HG02588 (cell line): ENCODE results near the gene CFAP46.
"Not testable (repeated sequence)": the region's sequence is repeated elsewhere in the genome, so short reads cannot be mapped to it uniquely, and the experiment has no call there.

ENCODE experiments used
- ATAC-seq: cut with Tn5 transposase; IDR thresholded peaks from one replicate; pipeline ENCODE4 v1.9.1; 2021; ENCODE audit warnings: mild to moderate bottlenecking, moderate library complexity; ENCODE audit not compliant: unreplicated experiment

The CFAP46 gene

DNA sequence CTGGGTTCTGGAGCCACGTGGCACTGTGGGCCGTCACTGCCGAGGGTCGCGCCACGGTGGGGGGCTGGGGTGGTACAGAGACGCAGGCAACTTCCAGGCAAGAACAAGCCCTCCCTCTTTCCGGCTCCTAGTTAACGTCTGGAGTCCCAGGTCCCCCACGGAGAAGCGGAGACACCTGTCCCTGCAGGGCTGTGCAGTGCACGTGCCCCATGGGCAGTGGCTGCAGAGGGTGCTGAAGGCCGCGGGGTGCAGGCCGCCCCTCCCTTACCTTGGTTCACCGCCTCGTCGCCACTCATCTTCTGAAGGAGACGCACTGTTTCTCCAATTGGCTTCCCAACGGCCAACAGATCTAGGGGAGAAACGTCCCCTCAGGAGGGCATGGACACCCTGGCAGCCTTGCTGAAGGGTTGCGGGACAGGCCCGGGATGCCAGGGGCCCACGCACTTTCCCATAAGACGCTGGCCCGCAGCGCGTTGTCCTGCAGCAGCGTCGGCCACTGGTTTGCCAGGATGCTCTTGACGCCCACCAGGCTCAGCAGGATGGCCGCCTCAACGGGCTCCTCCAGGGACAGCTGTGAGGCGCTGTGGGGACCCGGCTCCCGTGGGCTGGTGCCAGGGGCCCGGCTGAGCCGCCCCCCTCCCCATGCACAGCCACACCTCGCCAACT lies 132.1 kb downstream of the CFAP46 start:
- ATAC-seq, result no peak

GRCh38 chr10:132809232-132810140 lies 132.9 kb downstream of the CFAP46 start:
- ATAC-seq, result no peak

DNA sequence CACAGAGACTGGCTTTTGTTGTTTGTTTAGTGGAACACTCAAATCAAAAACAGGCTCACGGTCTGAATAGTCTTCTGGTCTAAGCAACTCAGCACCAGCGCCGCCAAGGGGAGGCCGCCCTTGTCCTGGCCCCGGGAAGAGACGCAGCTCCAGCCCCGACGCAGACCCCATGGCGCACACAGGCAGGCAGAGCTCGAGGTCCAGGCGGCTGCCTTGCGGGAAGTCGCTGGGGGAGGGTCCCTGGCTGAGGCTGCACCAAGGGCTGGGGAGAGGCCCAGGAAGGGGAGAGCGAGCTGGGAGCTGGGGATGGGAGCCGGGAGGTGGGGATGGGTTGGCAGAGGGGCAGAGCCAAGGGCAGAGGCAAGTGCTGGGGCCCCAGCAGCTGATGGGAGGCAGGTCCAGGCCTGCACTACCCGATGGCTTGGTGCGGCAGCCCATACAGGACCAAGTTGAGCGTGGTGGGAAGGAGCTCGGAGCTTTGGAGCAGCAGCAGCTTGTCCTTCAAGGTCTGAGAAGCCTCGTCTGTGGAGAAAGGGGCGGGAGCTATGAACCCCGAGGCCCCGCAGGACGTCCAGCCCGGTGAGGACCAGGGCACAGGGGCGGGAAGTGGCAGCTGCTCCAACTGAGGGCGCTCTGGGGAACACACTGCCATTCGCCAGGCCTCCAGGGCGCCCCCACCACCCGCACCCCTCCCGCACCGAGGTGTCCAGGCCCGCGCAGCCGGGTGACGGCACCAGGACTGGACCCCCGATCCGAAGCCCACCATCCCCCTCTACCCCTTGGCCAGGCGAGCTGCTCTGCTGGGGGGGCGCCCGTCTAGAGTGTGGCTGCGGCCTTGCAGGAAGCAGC lies 133.8 kb downstream of the CFAP46 start:
- ATAC-seq, result no peak

DNA sequence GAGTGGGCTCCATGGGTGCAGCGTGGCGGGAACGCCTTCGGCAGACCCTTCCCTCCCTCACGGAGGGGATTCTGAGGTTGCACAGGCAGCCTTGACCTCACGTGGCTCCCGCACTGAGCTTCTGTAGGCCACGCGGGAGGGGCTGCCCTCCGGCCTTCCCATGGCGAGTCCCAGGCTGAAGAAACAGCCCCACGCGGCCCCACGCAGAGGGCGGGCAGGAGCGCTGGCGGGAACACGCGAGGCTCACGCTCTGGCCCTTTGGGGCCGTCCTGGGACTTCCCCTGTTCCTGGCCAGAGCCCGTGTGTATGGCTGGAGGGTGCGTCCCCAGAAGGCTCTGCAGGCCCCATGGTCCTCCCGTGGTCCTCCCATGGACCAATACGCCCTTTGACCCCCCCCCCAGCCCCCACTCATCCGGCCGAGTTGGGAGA lies 134.7 kb downstream of the CFAP46 start:
- no peak for ATAC-seq

DNA sequence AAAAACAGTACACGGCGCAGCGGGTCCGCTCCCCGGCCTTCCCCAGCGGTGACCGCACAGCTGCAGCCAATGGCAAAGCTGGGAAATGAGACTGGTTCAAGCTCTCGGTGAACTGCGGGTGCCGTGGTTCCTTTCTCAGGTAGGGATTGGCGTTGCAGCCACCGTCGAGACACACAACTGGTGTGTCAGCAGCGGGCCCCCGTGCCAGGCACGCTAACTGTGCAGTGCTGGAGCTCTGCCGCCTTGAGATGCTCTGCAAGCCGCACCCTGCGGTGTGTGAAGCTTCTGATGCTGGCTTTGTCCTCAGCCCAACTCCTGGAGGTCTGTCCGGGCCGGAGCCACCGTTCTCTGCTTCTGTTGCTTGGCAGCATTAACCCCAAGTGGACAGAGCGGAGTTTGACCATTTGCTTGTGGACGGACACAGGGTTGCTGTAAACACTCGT lies 135.8 kb downstream of the CFAP46 start:
- no peak for ATAC-seq

DNA sequence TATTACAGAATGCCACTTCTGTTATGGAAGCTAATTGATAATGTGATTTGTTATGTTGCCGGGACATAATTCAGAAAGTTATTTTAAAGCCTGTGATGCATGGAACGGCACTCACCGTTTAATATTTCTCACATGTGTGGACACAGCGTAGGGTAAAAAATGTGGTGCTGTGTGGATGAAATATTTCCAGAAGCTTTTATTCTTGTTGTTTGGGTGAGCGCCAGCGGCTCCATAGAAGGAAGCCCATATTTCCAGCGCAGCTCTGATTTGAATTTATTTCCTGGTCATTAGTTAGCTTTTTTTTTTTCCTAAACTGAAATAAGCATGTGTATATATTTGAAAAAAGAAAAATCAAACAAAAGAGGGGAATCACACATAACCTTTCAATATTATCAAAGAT lies 136.3 kb downstream of the CFAP46 start:
- ATAC-seq, result no peak

DNA sequence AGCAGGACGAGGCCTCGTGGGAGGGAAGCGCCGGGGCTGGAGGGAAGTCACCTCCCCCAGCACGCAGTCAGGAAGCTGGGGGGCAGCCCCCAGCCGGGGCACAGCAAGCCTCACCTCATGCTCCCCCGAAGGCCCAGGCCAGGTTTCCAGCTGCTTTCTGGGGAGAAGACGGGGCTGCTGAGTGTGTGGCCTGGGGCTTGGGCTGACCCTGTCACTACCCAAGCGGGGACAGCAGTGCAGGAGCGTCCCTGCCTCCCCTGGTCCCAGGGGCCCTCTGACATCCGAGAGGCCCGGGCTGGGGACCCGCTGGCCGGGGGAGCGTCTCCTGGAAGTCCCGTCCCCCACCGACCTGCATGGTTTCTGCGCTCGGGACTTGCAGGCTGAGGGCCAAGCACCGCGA lies 136.8 kb downstream of the CFAP46 start:
- ATAC-seq, result no peak

DNA sequence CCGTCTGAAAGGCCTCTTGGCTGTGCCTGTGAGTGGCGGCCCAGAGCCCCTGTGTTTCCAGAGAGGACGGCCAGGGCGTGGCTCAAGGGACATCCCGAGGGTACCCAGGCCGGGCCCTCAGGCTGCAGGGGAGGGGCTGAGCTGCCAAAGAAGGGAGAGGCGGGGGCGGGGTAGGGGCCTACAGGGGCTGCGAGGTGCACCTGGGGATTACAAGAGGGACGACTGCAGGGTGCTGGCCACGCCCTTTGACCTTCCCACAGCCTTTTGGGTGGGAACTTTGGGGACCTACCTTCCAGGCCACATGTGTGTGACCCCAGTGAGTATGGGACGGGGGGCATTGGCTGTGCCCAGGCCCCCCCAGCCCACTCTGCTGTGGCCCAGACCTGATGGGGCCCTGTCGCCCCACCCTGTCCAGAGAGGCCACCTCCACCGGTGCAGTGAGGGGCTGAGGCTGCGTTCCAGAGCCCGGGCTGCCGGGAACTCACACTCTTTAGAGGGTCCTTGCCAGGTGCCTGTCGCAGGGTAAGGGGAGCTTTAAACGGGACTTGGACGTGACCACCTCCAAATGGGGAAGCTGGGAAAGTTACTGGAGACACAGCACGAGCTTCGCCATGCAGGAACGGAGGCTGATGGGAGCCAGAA lies 137.5 kb downstream of the CFAP46 start:
- no peak for ATAC-seq

DNA sequence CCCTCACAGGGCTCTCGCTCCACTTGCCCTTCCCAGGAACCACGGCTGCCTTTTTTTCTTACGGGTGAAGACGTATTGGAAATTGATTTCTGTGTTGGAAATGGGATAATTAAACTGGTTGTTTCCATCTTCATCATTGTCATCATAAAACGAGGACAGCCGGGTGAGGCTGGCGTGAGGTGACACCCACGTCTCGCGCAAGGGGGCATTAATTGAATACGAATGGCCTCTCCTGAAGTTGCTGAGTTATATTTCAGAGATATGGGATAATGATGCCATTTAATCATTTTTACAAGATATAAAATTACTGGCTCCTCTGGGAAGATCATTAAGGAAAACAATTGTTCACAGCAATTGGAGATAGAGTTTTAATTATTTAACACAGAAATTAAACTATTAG lies 138.1 kb downstream of the CFAP46 start:
- ATAC-seq, result no peak

GRCh38 chr10:132803416-132804210 lies 138.8 kb downstream of the CFAP46 start:
- no peak for ATAC-seq

GRCh38 chr10:132802694-132803320 lies 139.6 kb downstream of the CFAP46 start:
- ATAC-seq, result no peak

DNA sequence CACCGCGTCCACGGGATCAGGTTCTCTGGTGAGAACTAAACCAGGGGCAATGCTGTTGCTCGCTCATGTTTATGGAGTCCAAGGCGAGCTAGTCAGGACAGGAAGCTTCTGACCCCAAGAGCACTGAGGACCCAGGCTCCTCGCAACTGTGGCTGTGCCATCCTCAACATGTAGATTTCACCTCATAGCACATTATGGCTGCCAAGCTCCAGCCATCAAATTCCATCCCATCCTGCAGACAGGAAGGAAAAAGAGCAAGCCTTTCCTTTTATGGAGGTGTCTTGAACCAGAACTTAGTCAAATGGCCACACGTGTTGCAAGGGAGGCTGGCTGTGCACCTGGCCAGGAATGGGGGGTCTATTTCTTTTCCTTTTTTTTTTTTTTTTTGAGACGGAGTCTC lies 140.3 kb downstream of the CFAP46 start:
- no peak for ATAC-seq

GRCh38 chr10:132799865-132800264 lies 142.5 kb downstream of the CFAP46 start:
- ATAC-seq, result no peak

GRCh38 chr10:132798876-132799275 lies 143.5 kb downstream of the CFAP46 start:
- no peak for ATAC-seq

GRCh38 chr10:132798403-132798802 lies 144.0 kb downstream of the CFAP46 start:
- no peak for ATAC-seq

GRCh38 chr10:132797986-132798385 lies 144.4 kb downstream of the CFAP46 start:
- not testable (repeated sequence) for ATAC-seq

GRCh38 chr10:132796846-132797245 lies 145.5 kb downstream of the CFAP46 start:
- ATAC-seq, result no peak

GRCh38 chr10:132793871-132794849 lies 148.2 kb downstream of the CFAP46 start:
- ATAC-seq, result no peak
